Activated naive CD4-positive, alpha-beta T cell treated with anti-CD3 and anti-CD28 coated beads, Interleukin-2, amount 10 ng/mL, durations not matched to agents 7 days and 5 days (primary cell): ENCODE measurements around the gene BCL2L14.
"Not testable (repeated sequence)": the region's sequence is repeated elsewhere in the genome, so short reads cannot be mapped to it uniquely, and the experiment has no call there.

Experiments used
- CTCF ChIA-PET: fragments of 350-600 bp; sonication (Branson Sonifier 250); formaldehyde crosslinking; loops from one replicate; lab custom pipeline; 2021; ENCODE audit warnings: antibody characterized with exemption; lab: Charles Lee
- DNase-seq: peaks from one replicate; pipeline ENCODE4 v3.0.0-alpha.2; 2020
- H3K27ac Mint-ChIP-seq: one replicate; pipeline ENCODE4 v1.8.0; 2021; ENCODE audit warnings: mild to moderate bottlenecking, moderate library complexity, mixed read lengths
- H3K27me3 Mint-ChIP-seq: one replicate; pipeline ENCODE4 v1.8.0; 2021; ENCODE audit warnings: mild to moderate bottlenecking, mixed read lengths
- H3K36me3 Mint-ChIP-seq: one replicate; pipeline ENCODE4 v1.8.0; 2021; ENCODE audit warnings: mixed read lengths
- H3K4me1 Mint-ChIP-seq: one replicate; pipeline ENCODE4 v1.8.0; 2021; ENCODE audit warnings: mixed read lengths
- H3K4me3 Mint-ChIP-seq: one replicate; pipeline ENCODE4 v1.8.0; 2021; ENCODE audit warnings: mild to moderate bottlenecking, moderate library complexity, mixed read lengths
- H3K9me3 Mint-ChIP-seq: one replicate; pipeline ENCODE4 v1.8.0; 2021; ENCODE audit warnings: mixed read lengths

The BCL2L14 gene

DNA sequence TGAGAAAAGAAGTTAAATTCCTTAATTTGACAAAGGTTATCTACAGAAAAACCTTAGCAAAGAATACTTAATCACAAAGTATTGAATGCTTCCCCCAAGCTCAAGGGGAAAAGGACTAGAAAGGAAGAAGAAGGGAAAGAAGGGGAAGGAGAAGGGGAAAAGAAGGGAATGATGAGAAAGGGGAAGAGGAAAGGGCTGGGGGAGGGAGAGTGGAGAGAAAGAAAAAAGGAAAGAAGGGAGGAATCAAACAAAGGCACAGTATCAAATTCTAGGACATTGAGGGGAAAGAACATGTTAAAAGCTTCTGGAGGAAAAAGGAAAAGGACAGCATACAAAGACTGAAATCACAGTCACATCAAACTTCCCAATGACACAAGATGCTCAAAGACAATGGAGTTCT, 70.3 kb downstream of the BCL2L14 start:
- DNase-seq, result no peak
- CTCF ChIA-PET, result no interaction called here
- Mint-ChIP-seq H3K27me3 (peaks cover 9% of the 10 kb centered on the region), H3K4me3 (no peak overlapping the region), H3K27ac (no peak overlapping the region), H3K4me1 (no peaks in the 10 kb centered on the region), H3K36me3 (no peaks in the 10 kb centered on the region), H3K9me3 (no peaks in the 10 kb centered on the region)

DNA sequence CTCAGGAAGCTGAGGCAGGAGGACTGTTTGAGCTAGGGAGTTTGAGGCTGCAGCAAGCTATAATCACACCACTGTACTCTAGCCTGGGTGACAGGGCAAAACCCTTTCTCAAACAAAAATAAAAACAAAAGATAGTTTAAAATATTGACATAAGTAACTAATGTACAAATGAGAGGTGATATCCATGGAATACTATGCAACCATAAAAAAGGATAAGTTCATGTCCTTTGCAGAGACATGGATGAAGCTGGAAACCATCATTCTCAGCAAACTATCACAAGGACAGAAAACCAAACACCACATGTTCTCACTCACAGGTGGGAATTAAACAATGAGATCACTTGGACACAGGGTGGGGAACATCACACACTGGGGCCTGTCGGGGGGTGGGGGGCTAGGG, 73.8 kb downstream of the BCL2L14 start:
- CTCF ChIA-PET, H3K36me3 Mint-ChIP-seq, H3K9me3 Mint-ChIP-seq, H3K4me3 Mint-ChIP-seq, H3K4me1 Mint-ChIP-seq, H3K27me3 Mint-ChIP-seq, H3K27ac Mint-ChIP-seq, DNase-seq: not testable (repeated sequence)

DNA sequence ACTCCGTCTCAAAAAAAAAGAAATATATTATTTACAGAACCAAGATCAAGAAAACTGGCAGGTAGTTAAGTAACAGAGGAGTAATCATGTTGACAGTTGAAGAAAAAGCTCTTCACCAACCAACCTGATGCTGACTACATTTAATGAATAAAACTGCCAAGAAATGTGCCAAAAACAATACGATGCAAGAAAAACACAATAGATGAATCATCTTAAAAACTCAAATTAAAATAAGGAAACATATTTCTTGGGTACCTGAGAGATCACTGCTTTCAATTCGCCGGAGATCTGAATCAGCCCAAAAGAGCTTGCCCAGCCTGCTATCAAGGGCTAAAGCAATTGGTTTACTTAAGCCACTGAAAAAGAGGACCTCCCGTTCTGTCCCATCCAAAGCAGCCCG, 76.4 kb downstream of the BCL2L14 start:
- DNase-seq, result no peak
- H3K4me3 Mint-ChIP-seq, result no peak overlapping the region
- H3K9me3 Mint-ChIP-seq, result no peaks in the 10 kb centered on the region
- no peaks in the 10 kb centered on the region for H3K4me1 Mint-ChIP-seq
- H3K27ac Mint-ChIP-seq, result no peak overlapping the region
- no peaks in the 10 kb centered on the region for H3K27me3 Mint-ChIP-seq
- CTCF ChIA-PET, result no interaction called here
- no peaks in the 10 kb centered on the region for H3K36me3 Mint-ChIP-seq
